SW480 (cell line): ENCODE measurements around the gene DAND5.
A peak's percentile ranks its signal among the peaks of the same experiment; 100 is the strongest.

Experiments used
- DNase-seq: peaks from one replicate; pipeline ENCODE4 v3.0.0-alpha.2; 2016; ENCODE audit warnings: low spot score

DAND5 gene

DNA sequence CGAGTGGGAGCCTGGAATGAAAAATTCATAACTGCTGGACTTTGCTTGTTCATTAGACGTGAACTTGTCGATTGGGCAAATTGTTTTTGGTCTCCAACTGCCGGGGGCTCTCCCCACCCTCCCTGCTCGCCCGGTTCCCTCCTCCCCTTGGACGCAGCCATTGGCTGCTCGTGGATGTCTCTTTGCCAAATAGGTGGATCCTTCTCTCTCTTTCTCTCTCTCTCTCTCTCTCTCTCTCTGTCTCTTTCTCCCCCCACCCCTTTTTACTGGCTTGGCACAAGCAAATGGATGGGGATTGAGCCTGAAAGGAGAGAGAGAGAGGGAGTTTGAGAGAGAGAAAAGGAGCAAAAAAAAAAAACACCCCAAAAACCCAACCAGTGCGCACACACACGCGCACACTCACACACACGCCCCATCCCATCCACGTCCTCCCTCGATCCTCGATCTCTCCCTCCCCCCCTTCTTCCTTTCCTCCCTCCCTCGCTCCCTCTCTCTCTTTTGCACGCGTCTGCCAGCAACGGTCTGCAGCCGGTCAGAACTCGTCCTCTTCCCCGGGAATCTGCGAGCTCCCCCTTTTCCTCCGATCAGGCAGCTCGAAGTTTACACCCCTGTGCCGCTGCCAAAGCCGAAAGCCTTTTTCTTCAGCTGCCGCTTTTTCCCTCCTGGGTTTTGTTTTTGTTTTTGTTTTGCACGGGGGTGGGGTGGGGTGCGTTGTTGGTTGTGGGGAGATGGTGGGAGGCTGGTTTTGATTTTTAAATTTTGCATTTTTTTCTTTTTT lies 53.7 kb downstream of the DAND5 start:
- DNase-seq: peak; percentile 56

GRCh38 chr19:13023656-13024055 lies 54.3 kb downstream of the DAND5 start:
- no peak for DNase-seq
